ENCODE results near the gene LCK.

Gene LCK

GRCh38 chr1:32250893-32251716 is at the start of gene LCK:
TSS of gene LCK (plus strand) at chr1:32251265. CDS start at chr1:32274330, 23,065 bp downstream.
- no peak for DNase-seq

- no peak for DNase-seq
These were observed 46.1 kb upstream of the LCK start for GRCh38 chr1:32204943-32205361.

GRCh38 chr1:32205401-32206370 is 45.4 kb upstream of the LCK start, which contains the start of gene IQCC:
TSS of gene IQCC (plus strand) at chr1:32205671. CDS start at chr1:32205682, 11 bp downstream.
- DNase-seq, result peak; percentile 33

GRCh38 chr1:32208469-32208868 is 42.6 kb upstream of the LCK start:
- DNase-seq, result no peak

- DNase-seq, result no peak
These were observed 42.2 kb upstream of the LCK start, which contains the start of gene DCDC2B for GRCh38 chr1:32208891-32209328. TSS of gene DCDC2B (plus strand) at chr1:32209089. CDS start at chr1:32209094, 5 bp downstream.

GRCh38 chr1:32215629-32216480 is 35.2 kb upstream of the LCK start:
- DNase-seq, result no peak

- no peak for DNase-seq
These were observed 34.5 kb upstream of the LCK start for GRCh38 chr1:32216566-32216965.

GRCh38 chr1:32219022-32219421 is 32.0 kb upstream of the LCK start:
- no peak for DNase-seq

GRCh38 chr1:32220746-32221580 is 30.1 kb upstream of the LCK start:
- DNase-seq, result no peak

GRCh38 chr1:32221581-32221979 is 29.5 kb upstream of the LCK start:
- no peak for DNase-seq

GRCh38 chr1:32221980-32222755 is 28.9 kb upstream of the LCK start, which contains the start of the genes EIF3I and TMEM234:
TSS of gene EIF3I (plus strand) at chr1:32222407. CDS start at chr1:32222442, 35 bp downstream.
TSS of gene TMEM234 (minus strand) at chr1:32222353. CDS start at chr1:32222322, 31 bp downstream.
- no peak for DNase-seq

GRCh38 chr1:32223683-32224082 is 27.4 kb upstream of the LCK start:
- DNase-seq, result no peak

GRCh38 chr1:32224285-32224684 is 26.8 kb upstream of the LCK start:
- DNase-seq, result no peak

GRCh38 chr1:32228771-32229170 is 22.3 kb upstream of the LCK start:
- DNase-seq, result no peak

GRCh38 chr1:32231843-32232432 is 19.1 kb upstream of the LCK start:
- no peak for DNase-seq

- DNase-seq, result no peak
These were observed 18.3 kb upstream of the LCK start for GRCh38 chr1:32232558-32233304.

GRCh38 chr1:32234792-32235191 is 16.3 kb upstream of the LCK start:
- DNase-seq, result no peak

- no peak for DNase-seq
These were observed 11.7 kb upstream of the LCK start for GRCh38 chr1:32239337-32239736.

GRCh38 chr1:32239790-32240139 is 11.3 kb upstream of the LCK start:
- DNase-seq, result no peak
